Esophagus squamous epithelium (tissue), 4 donors: Measurements from ENCODE around the gene CD200.
"Not testable (repeated sequence)": the region's sequence is repeated elsewhere in the genome, so short reads cannot be mapped to it uniquely, and the experiment has no call there.

Experiments used
- POLR2A ChIP-seq, 4 donors: fragments of 450-650 bp; IDR thresholded peaks; one replicate each; pipeline ENCODE4 v1.6.1; 2017; ENCODE audit warnings: antibody characterized with exemption in 4 of 4, mild to moderate bottlenecking in 4 of 4, moderate library complexity in 3 of 4
- TF ChIP-seq, protein P1 (sequence below), 6 experiments: fragments of 450-650 bp in 4 of 6; fragments of 200-600 bp in 2 of 6; sonication (generic) in 2 of 6; IDR thresholded peaks; one replicate each; pipeline ENCODE4 v1.5.1; 2016 to 2019; ENCODE audit warnings: antibody characterized with exemption in 6 of 6, mild to moderate bottlenecking in 4 of 6, moderate library complexity in 4 of 6

DNA sequence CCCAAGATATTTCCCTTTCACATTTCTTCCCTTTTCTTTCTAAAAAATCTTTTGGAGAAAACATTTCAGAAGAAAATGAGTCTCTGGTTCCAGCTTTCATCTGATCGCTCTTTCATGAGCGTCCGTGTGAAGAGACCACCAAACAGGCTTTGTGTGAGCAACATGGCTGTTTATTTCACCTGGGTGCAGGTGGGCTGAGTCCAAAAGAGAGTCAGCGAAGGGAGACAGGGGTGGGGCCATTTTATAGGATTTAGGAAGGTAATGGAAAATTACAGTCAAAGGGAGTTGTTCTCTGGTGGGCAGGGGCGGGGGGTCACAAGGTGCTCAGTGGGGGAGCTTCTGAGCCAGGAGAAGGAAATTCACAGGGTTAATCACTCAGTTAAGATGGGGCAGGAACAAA is 67.4 kb downstream of the CD200 start:
- TF ChIP-seq, protein P1, sequence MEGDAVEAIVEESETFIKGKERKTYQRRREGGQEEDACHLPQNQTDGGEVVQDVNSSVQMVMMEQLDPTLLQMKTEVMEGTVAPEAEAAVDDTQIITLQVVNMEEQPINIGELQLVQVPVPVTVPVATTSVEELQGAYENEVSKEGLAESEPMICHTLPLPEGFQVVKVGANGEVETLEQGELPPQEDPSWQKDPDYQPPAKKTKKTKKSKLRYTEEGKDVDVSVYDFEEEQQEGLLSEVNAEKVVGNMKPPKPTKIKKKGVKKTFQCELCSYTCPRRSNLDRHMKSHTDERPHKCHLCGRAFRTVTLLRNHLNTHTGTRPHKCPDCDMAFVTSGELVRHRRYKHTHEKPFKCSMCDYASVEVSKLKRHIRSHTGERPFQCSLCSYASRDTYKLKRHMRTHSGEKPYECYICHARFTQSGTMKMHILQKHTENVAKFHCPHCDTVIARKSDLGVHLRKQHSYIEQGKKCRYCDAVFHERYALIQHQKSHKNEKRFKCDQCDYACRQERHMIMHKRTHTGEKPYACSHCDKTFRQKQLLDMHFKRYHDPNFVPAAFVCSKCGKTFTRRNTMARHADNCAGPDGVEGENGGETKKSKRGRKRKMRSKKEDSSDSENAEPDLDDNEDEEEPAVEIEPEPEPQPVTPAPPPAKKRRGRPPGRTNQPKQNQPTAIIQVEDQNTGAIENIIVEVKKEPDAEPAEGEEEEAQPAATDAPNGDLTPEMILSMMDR (IDR thresholded peaks at IDR 0.05): not testable (repeated sequence)
- TF ChIP-seq POLR2A (IDR thresholded peaks at IDR 0.05): not testable (repeated sequence)
